NCI-H2171 (cell line): ENCODE results near the gene IFNL4.
"Not testable (repeated sequence)": the region's sequence is repeated elsewhere in the genome, so short reads cannot be mapped to it uniquely, and the experiment has no call there.

Source experiments
- DNase-seq: peaks from one replicate; lab custom pipeline; 2025; lab: John Stamatoyannopoulos, UW

Gene IFNL4

DNA sequence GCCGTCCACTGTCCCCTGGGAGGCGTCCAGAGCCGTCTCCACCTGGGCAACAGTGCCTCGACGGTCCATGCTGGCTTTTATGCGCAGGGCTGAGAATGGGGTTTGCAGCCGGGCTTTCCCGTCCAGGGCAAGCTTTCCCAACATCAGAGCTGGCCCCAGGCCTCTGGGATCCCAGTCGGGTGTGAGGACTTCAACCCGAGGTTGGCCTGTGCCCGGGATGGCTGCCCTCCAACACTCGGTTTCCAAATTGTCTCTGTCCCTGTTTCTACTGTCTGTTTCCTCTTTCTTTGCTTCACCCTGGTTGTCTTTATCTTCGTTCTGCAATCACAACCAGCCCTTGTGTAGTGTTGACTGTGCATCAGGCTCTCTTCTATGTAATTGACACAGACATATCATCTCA, at the start of gene IFNL4:
TSS of gene IFNL4 (minus strand) at position 51 of the 400 bp plus-strand sequence.
- no peak for DNase-seq

DNA sequence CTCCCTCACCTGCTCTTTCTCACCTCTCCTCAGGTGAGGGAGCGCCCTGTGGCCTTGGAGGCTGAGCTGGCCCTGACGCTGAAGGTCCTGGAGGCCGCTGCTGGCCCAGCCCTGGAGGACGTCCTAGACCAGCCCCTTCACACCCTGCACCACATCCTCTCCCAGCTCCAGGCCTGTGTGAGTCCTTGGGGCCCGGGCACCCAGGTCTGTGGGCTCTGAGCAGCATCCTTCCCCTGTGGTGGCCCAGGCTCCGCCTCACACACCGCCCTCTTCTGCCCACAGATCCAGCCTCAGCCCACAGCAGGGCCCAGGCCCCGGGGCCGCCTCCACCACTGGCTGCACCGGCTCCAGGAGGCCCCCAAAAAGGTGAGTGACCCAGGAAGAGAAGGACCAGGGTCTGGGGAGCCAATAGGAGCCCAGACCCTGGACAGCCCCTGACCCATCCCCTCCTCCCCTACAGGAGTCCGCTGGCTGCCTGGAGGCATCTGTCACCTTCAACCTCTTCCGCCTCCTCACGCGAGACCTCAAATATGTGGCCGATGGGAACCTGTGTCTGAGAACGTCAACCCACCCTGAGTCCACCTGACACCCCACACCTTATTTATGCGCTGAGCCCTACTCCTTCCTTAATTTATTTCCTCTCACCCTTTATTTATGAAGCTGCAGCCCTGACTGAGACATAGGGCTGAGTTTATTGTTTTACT, 49.4 kb upstream of the IFNL4 start:
- DNase-seq = no peak

DNA sequence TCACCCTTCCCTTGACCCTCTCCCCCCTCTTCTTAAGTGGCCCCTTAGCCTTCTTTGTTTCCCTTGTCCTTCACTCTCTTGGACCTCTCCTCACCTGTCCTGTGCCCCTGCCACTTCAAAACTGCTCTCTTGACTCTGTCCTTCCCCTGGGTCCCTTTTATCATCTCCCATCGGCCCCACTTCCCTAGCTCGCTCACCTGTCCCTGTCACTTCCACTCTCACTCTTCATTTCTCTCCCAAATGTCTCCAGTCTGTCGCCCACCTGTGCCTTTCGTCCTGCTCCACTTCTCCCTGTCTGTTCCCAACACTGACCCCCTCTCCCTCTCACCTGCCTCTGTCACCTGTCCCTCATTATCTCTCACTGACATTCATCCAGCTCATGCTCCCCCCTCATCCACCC, 48.2 kb upstream of the IFNL4 start:
- DNase-seq = no peak

DNA sequence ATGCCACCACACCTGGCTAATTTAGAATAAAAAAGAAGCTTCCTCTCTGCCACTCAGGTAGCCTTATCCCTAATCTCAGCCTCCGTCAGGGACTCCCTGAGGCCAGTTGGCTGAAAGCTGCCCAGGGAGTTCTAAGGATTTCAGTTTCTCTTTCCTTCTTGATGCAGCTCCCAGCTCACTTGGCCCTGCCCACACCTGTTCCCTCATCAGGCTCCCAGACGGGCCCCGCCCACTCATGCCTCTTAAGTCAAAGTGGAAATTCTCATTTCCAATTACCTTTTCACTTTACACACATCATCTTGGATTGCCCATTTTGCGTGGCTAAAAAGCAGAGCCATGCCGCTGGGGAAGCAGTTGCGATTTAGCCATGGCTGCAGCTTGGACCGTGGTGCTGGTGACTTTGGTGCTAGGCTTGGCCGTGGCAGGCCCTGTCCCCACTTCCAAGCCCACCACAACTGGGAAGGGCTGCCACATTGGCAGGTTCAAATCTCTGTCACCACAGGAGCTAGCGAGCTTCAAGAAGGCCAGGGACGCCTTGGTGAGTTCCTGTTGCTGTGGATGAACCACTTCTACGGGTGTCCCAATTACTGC, 47.5 kb upstream of the IFNL4 start, which contains the start of gene IFNL1:
TSS of gene IFNL1 (plus strand) at position 353 of the 591 bp plus-strand sequence. CDS start at position 368, 15 bp downstream.
- no peak for DNase-seq

DNA sequence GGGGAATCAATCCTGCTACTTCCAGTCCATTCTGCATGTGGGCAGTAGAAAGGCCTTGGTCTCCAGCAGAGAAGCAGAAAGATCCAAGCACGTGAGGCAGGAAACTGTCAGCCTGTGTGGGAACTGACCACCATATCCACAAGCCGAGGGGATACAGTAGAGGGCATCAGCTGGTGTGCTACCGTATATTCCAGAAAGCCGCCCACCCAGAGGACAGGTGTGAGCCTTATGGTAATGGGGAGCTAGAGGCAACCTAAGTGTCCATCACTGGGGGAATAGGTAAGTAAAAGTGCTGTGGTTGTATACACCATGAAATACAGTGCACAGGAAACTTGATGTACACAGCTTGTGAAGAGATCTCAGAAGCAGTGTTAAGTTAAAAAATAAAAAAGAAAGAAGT, 44.7 kb upstream of the IFNL4 start:
- DNase-seq = no peak

DNA sequence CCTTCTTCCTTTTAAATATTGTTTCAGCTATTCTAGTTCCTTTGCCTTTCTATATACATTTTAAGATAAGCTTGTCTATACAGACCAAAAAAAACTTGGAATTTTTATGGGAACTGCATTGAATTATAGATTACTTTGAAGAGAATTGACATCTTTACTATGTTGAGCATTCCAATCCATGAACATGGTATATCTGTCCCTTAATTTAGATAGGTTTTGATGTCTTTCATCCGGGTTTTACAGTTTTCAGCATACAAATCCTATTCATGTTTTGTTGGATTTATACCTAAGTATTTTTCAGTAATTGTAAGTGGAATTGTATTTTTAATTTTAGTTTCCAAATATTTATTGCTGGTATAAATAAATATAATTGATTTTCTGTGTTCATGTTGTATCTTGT, 35.4 kb upstream of the IFNL4 start:
- no peak for DNase-seq

DNA sequence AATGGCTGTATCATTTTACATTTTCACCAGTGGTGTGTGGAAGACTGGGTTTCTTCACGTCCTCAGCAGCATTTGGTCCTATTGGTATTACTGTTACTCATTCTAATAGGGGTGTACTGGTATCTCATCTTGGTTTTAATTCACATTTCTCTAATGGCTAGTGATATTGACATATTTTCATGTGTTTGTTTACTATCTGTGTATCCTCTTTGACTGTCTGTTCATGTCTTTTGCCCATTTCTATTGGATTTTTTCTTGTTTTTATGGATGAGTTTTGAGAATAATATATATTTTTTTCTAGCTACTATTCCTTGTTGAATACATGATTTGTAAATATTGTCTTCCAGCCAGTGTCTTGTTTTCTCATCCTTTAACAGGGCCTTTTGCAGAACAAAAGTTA, 33.4 kb upstream of the IFNL4 start:
- DNase-seq = no peak

DNA sequence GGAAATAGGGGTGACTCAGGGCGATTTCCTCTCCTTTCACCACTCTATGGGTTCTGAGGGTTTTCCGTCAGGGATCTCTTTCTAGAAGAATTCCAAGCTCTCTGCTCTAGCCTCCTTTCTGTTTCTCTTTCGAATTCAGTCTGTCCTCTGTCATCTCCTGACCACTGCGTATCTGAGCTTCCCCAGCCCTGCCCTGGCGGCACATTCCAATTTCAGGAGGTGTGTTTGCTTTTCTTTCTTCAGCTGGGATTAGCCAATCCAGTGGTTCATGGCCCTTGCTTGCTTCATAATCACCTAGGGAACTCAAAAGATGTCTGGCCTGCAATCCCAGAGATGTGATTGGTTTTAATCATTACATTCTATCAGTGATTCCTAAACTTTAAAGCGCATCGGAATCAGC, 28.9 kb upstream of the IFNL4 start:
- DNase-seq = no peak

DNA sequence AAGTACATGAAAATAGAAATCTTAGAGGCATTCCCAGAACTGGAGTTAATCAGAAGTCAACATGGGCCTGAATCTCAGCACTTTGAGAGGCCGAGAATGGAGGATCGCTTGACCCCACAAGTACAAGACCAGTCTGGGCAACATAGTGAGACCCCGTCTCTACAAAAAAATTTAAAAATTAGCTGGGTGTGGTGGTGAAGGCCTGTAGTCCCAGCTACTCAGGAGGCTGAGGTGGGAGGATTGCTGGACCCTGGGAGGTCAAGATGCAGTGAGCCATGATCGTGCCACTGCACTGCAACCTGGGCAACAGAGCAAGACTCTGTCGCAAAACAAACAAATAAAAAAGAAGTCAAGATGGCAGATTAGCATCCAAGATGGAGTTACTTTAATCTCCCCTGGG, 28.1 kb upstream of the IFNL4 start:
- no peak for DNase-seq

DNA sequence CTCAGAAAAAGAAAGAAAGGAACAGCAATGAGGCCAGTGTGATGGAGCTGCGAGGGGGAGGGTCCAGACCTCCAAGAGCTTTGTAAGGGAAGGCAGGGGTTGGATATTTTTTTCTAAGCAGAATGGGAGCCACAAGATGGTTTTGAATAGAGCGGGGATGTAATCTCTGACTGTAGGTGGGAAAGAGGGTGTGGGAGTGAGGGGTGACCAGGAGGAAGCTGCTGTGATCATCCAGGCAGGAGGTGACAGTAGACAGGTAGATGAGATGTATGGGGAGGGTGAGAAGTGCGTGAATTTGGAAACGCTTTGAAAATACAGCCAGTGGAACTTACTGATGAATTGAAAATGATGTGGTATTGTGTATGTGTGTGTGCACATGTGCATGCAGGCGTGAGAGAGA, 26.9 kb upstream of the IFNL4 start:
- DNase-seq = no peak

DNA sequence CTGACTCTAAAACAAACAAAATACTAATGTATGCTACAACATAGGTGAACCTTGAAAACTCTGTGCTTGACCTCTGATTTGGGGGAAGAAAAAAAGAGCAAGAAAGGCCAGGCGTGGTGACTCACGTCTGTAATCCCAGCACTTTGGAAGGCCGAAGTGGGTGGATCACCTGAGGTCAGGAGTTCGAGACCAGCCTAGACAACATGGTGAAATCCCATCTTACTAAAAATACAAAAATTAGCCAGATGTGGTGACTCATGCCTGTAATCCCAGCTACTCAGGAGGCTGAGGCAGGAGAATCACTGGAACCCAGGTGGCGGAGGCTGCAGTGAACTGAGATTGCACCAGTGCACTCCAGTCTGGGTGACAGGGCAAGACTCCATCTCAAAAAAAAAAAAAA, 25.2 kb upstream of the IFNL4 start:
- DNase-seq = not testable (repeated sequence)

DNA sequence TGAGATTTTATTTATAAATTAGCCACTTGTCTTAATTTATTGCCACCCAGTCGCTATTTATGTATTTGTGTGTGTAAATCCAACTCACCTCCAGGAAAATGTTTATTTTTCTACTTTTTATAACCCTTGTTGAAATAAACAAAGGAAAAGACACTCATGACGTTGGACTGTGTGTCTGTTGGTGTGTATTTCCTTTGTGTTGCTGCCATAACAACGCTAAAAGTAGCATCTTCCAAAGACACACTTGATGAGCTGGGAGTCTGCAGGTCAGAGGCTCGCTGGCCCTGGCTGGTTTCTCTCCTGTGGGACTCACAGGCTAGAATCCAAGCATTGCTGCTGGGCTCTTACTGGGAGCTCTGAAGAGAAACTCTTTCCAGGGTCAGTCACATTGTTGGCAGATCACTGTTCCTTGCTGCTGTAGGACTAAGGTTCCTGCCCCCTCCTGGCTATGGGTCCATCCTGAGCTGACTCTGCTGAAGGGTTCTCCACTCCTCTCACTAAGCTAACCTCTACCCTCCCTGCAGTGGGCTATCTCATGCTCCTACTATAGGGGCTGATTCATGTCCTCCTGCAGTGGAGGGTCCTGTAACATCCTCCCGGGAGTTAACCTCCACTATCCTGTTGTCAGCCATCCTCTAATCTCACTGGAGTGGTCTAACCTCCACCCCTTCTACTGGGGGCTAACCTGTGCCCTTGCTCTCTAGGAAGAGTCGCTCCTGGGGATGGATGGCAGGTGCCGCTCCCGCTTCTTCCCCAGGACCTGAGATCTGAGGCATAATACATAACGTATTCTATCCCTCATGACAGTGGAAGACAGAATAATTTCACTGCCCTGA, 21.6 kb upstream of the IFNL4 start:
- DNase-seq = no peak

DNA sequence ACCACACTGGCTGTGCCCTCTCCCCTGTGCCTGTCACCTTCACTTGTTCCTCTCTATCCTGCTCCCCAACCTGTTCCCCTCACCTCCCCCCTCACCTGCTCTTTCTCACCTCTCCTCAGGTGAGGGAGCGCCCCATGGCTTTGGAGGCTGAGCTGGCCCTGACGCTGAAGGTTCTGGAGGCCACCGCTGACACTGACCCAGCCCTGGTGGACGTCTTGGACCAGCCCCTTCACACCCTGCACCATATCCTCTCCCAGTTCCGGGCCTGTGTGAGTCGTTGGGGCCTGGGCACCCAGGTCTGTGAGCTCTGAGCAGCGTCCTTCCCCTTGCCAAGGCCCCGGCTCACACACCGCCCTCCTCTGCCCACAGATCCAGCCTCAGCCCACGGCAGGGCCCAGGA, 20.7 kb upstream of the IFNL4 start:
- not testable (repeated sequence) for DNase-seq

DNA sequence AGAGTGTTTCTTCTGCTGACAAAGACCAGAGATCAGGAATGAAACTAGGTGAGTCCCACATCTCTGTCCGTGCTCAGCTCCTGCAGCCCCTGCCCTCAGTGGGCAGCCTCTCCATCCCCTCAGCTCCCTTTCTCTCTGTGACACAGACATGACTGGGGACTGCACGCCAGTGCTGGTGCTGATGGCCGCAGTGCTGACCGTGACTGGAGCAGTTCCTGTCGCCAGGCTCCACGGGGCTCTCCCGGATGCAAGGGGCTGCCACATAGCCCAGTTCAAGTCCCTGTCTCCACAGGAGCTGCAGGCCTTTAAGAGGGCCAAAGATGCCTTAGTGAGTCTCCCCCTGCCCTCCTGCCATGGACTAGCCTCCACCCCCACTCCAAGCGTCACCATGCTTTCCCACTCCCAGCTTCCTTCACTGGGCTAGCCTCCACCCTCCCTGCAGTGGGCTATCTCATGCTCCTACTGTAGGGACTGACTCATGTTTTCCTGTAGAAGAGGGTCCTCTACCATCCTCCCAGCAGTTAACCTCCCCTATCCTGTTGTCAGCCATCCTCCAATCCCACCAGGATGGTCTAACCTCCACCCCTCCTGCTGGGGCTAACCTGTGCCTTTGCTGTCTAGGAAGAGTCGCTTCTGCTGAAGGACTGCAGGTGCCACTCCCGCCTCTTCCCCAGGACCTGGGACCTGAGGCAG, 20.0 kb upstream of the IFNL4 start:
- DNase-seq = not testable (repeated sequence)

DNA sequence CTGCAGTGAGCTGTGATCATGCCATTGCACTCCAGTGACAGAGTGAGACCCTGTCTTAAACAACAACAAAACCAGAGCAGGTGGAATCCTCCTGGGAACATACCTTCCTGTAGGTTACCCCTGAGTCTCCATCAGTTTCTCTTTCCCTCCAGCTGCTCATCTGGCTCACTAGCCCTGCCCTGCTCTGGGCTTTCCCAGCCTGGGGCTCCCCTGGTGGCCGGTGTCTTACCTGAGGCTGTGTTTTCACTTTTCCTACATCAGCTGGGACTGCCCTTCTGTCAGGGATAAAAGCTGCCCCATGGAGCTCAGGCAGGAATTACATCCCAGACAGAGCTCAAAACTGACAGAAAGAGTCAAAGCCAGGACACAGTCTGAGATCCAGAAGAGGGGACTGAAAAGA, 19.4 kb upstream of the IFNL4 start, which contains the start of gene IFNL2:
TSS of gene IFNL2 (plus strand) at position 312 of the 400 bp plus-strand sequence. CDS start 173 bp downstream, outside the sequence.
- DNase-seq = peak; percentile 63

DNA sequence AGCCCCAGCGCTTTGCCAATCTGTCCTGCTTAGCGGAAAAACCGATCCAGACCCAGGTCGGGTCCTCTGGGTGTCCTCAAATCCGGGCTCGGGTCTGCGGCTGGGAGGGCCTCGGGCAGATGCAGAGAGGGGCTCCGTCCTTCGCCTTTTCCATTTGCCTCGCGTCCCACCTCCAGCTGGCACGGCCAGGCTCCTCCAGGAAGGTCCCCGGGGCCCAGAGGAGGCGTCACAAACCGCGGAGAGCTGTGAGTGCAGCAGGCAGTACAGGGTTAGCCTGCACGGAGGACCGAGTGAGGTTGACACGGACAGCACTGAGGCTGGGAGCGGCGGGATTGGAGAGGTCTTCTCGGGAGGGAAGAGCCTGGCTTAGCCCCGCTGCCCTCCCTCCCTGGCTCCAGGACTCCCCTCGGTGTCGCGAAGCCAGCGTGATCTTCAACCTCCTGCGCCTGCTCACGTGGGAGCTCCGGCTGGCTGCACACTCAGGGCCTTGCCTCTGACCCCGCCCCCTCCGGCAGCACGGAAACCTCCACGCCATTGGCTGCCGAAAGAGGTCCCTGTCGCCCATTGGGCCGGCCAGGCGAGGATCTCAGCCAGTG, 16.8 kb upstream of the IFNL4 start:
- no peak for DNase-seq

DNA sequence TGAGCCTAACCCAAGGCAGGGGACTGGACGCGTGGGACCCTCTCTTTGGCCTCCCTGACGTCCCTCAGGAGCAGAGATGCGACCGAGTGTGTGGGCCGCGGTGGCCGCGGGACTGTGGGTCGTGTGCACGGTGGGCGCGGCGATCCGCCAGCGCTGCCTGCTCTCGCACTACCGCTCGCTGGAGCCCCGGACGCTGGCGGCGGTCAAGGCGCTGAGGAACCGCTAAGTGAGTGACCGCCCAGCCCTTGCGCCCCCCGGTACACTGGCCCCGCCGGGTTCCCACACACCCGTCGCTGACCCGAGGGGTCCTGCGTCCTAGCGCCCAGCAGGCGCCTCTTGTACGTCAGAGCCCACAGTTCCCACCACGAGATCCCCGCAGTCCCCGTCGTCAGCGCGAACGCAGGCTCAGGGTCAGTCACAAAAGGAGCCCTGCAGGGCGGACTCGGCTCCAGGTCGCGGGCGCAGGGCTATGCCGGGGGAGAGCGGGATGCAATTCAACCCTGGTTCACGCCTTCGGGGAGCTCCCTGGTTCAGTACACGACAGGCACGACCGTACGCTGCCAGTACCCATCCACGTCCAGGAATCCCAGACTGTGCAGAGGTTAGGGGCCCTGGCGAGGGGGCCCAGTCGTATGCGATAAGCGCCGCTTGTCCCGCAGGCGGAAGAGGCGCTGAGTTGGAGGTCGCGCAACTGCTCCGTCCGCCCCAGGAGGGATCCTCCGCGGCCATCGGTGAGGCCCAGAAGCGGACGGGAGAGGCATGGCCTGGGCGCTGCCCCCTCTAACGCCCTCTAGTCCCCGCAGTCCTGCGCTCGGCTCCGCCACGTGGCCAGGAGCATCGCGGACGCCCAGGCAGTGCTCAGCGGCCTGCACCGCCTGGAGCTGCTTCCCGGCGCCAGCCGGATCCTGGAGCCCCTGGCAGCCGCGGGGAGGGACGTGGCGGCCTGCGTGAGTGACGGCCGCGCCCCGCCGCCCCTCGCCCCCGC, 15.9 kb upstream of the IFNL4 start:
- DNase-seq = no peak

DNA sequence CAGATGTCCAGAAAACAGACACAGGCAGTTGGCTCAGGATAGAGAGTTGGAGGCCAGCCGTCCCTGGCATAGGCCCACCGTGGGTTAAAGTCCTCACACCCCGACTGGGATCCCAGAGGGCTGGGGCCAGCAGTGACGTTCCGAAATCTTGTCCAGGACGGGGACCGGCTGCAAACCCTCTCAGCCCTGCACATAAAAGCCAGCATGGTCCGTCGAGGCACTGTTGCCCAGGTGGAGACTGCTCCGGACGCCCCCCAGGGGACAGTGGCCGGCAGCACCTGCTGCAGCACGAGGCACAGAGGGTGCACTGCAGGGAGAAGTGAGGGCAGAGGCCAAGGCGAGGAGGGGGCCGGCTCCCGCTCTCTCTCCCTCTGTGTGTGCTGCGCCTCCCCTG, 15.3 kb upstream of the IFNL4 start:
- DNase-seq = no peak

DNA sequence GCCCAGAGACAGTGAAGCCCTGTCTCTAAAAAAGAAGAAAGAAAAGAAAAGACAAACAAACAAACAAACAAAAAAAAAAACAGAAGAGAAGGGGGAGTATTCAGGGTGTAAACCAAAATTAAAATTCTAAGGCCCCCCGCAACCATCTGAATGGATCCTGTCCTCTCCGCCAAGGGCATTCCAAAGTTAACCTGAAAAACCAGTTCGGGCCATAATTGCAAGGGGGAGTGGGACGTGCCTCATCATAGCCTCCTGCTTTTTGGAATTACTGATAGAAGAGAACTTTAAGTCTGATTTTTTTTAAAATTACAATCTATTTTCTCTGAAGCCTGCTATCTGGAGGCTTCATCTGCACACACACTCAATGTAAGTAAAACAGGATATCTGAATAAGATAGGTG, 13.8 kb upstream of the IFNL4 start:
- no peak for DNase-seq

DNA sequence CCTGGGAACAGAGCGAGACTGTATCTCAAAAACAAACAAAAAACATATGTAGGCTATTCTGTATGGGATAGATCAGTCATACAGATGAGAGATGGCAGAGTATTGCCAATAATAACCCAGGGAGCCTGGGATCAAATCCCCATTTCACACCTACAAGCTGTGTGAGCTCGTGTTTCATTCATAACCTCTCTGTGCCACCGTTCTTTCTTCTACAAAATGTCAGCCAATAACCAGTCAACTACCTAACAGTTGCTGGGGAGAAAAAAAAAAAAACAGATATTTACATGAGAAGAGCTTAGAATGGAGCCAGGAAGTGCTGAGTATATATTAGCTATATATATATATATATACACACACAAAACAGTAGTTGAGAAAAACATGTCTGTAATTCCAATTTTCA, 13.0 kb upstream of the IFNL4 start:
- DNase-seq = no peak

DNA sequence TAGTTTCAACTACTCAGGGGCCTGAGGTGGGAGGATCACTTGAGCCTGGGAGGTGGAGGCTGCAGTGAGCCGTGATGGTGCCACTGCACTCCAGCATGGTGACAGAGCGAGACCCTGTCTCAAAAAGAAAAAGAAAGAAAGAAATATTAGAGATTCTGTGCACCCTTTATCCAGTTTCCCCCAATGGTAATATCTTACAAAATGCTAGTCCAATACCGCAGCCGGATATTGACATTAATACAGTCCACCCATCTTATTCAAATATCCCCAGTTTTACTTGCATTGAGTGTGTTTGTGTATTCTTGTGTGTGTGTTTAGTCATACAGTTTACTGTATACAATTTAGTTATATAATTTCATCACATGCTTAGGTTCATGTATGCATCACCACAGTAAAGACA, 8.6 kb upstream of the IFNL4 start:
- DNase-seq = no peak
